ENCODE measurements around the gene PAFAH2. TPM values are rescaled to one million over a fixed set of nuclear protein-coding genes. Genes with fewer than 3 reads are reported as not detected.
"Not testable (repeated sequence)": the region's sequence is repeated elsewhere in the genome, so short reads cannot be mapped to it uniquely, and the experiment has no call there.

The PAFAH2 gene
- polyA plus RNA-seq, 3 donors = 18.5 to 19.8 (median 19.2) TPM

- DNase-seq (ENCODE audit: extremely low read depth in 1 of 11, low read depth in 9 of 11, low spot score in 4 of 11) = no peak
These were observed 39.4 kb downstream of the PAFAH2 start for GRCh38 chr1:25958465-25958864.

GRCh38 chr1:25955553-25955952 is 42.3 kb downstream of the PAFAH2 start:
- no peak for DNase-seq (ENCODE audit: extremely low read depth in 1 of 11, low read depth in 9 of 11, low spot score in 4 of 11)

- no peak for DNase-seq (ENCODE audit: extremely low read depth in 1 of 11, low read depth in 9 of 11, low spot score in 4 of 11)
These were observed 43.5 kb downstream of the PAFAH2 start for GRCh38 chr1:25954282-25954938.

- DNase-seq (ENCODE audit: extremely low read depth in 1 of 11, low read depth in 9 of 11, low spot score in 4 of 11) = peak; percentile 35 to 82 (median 56)
These were observed 44.9 kb downstream of the PAFAH2 start for GRCh38 chr1:25952841-25953401.

GRCh38 chr1:25948641-25949040 is 49.2 kb downstream of the PAFAH2 start:
- DNase-seq (ENCODE audit: extremely low read depth in 1 of 11, low read depth in 9 of 11, low spot score in 4 of 11) = no peak

- no peak for DNase-seq (ENCODE audit: extremely low read depth in 1 of 11, low read depth in 9 of 11, low spot score in 4 of 11)
These were observed 50.8 kb downstream of the PAFAH2 start for GRCh38 chr1:25947027-25947426.

GRCh38 chr1:25945761-25946160 is 52.1 kb downstream of the PAFAH2 start:
- no peak for DNase-seq (ENCODE audit: extremely low read depth in 1 of 11, low read depth in 9 of 11, low spot score in 4 of 11)

- no peak for DNase-seq (ENCODE audit: extremely low read depth in 1 of 11, low read depth in 9 of 11, low spot score in 4 of 11)
These were observed 52.9 kb downstream of the PAFAH2 start for GRCh38 chr1:25944986-25945385.

GRCh38 chr1:25943511-25943910 is 54.4 kb downstream of the PAFAH2 start:
- DNase-seq (ENCODE audit: extremely low read depth in 1 of 11, low read depth in 9 of 11, low spot score in 4 of 11) = not testable (repeated sequence)

GRCh38 chr1:25936947-25937346 is 60.9 kb downstream of the PAFAH2 start:
- no peak for DNase-seq (ENCODE audit: extremely low read depth in 1 of 11, low read depth in 9 of 11, low spot score in 4 of 11)

- no peak for DNase-seq (ENCODE audit: extremely low read depth in 1 of 11, low read depth in 9 of 11, low spot score in 4 of 11)
These were observed 64.1 kb downstream of the PAFAH2 start for GRCh38 chr1:25933479-25934365.

- not testable (repeated sequence) for DNase-seq (ENCODE audit: extremely low read depth in 1 of 11, low read depth in 9 of 11, low spot score in 4 of 11)
These were observed 65.0 kb downstream of the PAFAH2 start for GRCh38 chr1:25932811-25933400.

GRCh38 chr1:25932321-25932720 is 65.5 kb downstream of the PAFAH2 start:
- no peak for DNase-seq (ENCODE audit: extremely low read depth in 1 of 11, low read depth in 9 of 11, low spot score in 4 of 11)

- DNase-seq (ENCODE audit: extremely low read depth in 1 of 11, low read depth in 9 of 11, low spot score in 4 of 11) = no peak
These were observed 68.8 kb downstream of the PAFAH2 start for GRCh38 chr1:25929016-25929415.

- DNase-seq (ENCODE audit: extremely low read depth in 1 of 11, low read depth in 9 of 11, low spot score in 4 of 11) = peak in 3 of 11 donors; percentile 26 to 42 (median 39)
These were observed 70.2 kb downstream of the PAFAH2 start for GRCh38 chr1:25927521-25928265.

GRCh38 chr1:25926731-25927496 is 70.9 kb downstream of the PAFAH2 start:
- no peak for DNase-seq (ENCODE audit: extremely low read depth in 1 of 11, low read depth in 9 of 11, low spot score in 4 of 11)

- DNase-seq (ENCODE audit: extremely low read depth in 1 of 11, low read depth in 9 of 11, low spot score in 4 of 11) = no peak
These were observed 73.4 kb downstream of the PAFAH2 start for GRCh38 chr1:25924454-25924853.

GRCh38 chr1:25922971-25923552 is 74.8 kb downstream of the PAFAH2 start:
- peak in 4 of 11 donors; percentile 14 to 32 (median 24) for DNase-seq (ENCODE audit: extremely low read depth in 1 of 11, low read depth in 9 of 11, low spot score in 4 of 11)

Data from renal cortex interstitium (tissue), 11 donors.